ENCODE data around the gene ZMIZ1.

ZMIZ1 gene

GRCh38 chr10:79123547-79123963 is 54.8 kb downstream of the ZMIZ1 start:
- no peak for DNase-seq (ENCODE audit: low read depth)

GRCh38 chr10:79124066-79124465 is 55.3 kb downstream of the ZMIZ1 start:
- no peak for DNase-seq (ENCODE audit: low read depth)

- no peak for DNase-seq (ENCODE audit: low read depth)
Observed at GRCh38 chr10:79125092-79125491, 56.3 kb downstream of the ZMIZ1 start.

DNA sequence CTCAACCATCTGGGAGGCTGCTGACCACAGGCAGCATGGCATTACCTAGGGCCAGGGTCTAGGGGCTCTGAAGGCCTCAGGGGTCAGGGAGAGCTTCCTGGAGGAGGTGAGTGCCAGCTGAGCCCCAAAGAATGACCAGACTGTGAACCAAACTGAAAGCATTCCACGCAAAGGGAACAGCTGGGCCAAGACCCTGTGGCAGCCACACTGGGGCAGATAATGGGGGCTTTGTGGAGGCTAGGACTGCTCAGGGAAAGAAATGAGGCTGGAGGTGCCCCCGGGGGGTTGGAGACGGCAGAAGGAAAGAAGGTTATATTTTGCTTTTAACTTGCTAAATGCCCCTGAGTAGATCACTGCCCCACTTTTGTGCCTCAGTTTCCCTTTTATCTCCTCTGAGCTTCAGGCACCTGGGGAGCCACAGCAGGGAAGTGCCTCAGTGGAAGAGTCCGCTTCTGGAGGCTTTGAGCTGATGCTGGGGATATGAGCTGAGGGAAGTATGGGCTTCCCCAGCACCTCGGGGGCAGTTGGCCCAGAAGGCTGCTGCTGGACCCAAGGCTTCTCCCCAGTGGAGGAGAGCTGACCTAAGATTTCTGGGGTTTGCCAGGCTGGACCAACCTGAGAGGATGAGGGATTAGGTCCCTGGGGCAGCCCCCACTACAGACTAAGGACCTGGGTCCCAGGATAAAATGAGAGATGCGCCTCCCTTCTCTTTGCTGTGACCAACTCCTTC is 57.8 kb downstream of the ZMIZ1 start:
- no peak for DNase-seq (ENCODE audit: low read depth)

GRCh38 chr10:79127151-79127961 is 58.6 kb downstream of the ZMIZ1 start:
- no peak for DNase-seq (ENCODE audit: low read depth)

DNA sequence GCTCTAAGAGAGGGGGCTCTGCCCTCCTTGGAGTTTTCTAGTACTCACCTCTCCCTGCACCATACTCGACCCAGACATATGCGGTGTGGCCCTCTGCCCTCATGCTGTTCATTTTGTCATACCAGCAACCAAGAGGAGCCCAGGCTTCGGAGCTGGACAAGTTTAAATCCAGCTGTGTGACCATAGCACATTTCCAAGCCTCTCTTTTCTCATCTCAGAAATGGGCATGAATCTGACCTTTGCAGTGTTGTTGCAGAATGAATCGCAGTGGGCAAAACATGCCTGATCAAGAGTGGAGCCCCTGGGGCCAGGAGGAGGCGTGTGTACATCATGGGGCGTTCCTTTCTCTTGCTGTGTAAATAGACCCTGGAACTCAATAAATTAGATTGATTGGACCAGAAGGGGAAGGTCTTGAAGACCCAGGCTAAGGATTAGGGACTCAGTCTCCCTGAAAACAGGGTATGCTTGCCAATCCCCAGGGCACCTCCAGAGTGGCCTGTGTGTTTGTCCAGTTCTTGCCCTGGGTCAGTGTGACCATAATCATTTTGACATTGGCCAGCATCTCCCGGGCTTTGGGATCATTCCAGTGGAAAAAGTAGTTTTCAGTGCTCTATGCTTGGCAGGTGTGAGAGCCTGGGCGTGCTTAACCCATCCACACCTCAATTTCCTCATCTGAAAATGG is 59.6 kb downstream of the ZMIZ1 start:
- no peak for DNase-seq (ENCODE audit: low read depth)

DNA sequence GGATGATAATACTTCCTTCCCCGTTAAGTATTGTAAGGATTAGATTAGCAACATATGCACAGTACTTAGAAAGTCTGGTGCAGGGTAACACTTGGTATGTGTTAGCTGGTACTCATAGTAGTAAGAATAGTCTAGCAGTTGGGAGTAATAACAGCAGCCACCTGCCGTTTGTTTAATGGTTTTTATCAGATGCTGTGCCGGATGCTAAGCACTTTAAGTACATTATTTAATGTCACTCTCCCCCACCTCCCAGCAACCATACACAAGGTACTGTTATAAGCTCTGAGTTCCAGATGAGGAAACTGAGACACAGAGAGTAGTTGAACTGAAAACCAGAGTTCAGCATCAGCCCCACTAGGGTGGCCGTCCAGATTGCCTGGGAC is 60.1 kb downstream of the ZMIZ1 start:
- DNase-seq (ENCODE audit: low read depth), result no peak

GRCh38 chr10:79129361-79129997 is 60.7 kb downstream of the ZMIZ1 start:
- DNase-seq (ENCODE audit: low read depth), result no peak

DNA sequence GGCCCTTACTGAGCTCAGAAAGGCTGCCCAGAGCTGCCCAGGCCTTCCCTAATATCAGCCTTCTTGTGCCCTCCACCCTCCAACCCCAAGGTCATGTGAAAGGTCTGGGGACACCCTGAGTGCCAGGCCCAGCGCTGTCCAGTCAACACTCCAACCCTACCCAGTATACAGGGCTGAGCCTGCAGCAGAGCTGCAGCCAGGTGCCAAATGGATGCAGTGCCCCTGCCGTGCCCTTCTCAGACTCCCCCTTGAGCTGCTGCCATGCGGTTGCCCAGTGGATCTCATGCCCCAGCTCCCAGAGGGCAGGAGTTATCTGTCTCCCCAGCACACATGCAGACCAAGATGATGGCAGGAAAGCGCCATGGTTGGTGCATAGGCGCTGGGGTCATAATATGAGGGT is 61.5 kb downstream of the ZMIZ1 start:
- DNase-seq (ENCODE audit: low read depth), result no peak

- no peak for DNase-seq (ENCODE audit: low read depth)
Observed at GRCh38 chr10:79130846-79131245, 62.1 kb downstream of the ZMIZ1 start.

DNA sequence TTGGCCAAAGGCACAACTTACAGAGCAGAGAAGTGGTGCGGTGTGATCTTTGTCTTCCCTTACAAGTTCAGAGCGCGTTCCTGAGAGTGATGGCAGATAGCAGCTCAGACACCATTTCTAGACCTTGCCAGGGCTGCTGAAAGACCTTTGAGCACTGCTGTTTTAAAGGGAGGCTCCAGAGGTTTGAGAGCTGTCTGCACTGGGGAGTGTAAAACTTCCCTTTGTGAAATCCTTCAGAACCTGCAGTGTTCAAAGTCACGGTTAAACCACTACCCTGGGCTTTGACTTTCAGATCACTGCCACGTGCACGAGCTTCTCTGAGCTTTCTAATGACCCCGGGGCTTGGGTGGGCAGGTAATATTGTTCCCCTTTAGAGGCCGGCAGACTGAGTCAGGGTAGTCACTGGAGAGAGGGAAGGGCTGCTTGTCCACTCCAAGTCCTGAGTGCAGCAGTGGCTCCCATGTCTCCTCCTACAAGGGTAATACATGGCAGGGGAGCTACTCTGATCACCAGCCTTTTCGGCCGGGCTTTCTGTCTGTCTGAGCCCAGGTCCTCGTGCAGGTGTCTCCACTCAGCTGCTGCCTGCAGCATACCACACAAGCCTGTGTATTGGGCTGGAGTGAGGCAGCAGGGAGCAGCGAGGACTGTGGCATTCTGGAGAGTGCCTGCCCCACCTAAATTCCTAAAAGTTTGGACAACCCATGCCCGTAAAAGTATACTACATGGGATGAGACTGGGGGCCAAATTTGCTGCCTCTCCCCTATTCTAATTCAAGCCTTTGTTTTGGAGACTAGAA is 63.3 kb downstream of the ZMIZ1 start:
- DNase-seq (ENCODE audit: low read depth), result no peak

GRCh38 chr10:79132681-79133381 is 64.1 kb downstream of the ZMIZ1 start:
- DNase-seq (ENCODE audit: low read depth), result no peak

GRCh38 chr10:79133416-79133815 is 64.7 kb downstream of the ZMIZ1 start:
- no peak for DNase-seq (ENCODE audit: low read depth)

- DNase-seq (ENCODE audit: low read depth), result no peak
Observed at GRCh38 chr10:79135790-79136189, 67.0 kb downstream of the ZMIZ1 start.

DNA sequence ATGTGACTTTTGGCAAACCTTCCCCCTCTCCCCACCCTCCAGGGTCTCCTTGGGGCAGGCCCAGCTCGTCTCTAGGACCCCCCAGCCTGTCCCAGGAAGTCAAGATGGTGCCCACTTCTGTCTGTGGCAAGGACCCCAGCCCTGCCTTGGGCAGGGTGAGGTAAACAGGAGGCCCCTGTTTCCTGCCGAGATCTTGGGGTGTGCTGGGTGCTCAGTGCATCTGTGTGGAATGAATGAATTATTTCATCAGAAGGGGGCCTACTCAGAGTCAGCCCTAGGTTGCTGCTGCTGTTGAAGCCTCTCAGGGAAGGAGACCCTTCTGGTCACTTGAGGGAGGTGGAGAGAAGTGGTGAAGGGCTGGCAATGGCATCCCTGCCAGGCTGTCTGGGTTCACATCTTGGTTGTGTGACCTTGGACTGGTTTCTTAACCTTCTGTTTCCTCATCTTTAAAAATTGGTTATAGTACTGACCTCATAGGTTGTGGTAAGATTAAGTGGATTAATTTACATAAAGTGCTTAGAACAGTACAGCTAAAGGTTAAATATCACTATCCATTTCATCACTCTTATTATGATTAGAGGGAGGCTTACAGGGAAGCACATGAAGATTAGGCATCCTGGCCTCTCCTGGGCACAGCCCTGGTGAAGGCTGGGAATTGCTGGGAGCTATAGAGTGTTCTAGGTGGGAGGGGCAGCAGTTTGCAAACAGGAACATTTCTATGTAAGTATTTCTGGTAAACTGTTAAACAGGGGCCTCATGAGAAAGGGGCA is 67.7 kb downstream of the ZMIZ1 start:
- DNase-seq (ENCODE audit: low read depth), result no peak

DNA sequence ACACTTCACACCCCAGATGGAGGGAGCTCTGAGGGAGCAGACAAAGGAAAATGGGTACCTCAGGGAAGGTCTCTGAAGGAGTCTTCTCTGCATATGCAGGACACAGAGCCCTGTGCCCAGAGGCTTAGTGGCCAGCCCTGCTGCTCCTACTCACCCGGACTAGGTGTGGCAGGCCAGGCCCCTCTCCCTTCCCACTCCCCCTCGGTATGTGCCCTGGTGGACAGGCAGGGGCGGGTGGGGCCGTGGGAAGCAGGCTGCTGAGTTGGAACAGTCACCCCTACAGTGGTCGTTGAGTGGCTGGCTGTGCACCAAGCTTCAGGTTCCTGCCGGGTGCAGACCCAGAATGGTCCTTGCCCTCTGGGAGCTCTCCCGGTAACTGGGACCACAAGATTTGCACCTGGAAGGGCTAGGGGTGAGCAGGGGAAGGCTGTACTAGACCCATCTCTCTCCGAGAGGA is 68.6 kb downstream of the ZMIZ1 start:
- DNase-seq (ENCODE audit: low read depth), result no peak

DNA sequence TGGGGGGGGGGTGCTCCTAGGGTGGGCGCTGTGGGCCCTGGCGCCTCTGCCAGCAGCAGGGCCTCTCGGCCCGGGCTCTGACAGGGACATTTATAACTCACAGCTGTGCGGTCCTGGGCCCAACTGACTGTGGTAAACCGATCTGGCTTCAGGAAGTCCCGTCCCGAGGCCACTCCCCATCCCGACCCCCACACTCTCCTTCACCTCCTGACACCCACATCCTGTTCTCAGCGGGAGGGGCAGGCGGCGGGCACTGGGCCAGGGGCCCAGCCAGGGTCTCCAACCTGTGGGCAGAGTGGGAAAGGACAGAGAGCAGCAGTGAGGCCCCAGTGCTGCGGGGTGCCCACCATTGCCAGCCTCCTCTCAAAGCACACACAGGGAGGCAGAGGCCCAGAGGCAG is 69.1 kb downstream of the ZMIZ1 start:
- no peak for DNase-seq (ENCODE audit: low read depth)

- DNase-seq (ENCODE audit: low read depth), result no peak
Observed at GRCh38 chr10:79138449-79139123, 69.8 kb downstream of the ZMIZ1 start.

GRCh38 chr10:79139124-79139835 is 70.5 kb downstream of the ZMIZ1 start:
- DNase-seq (ENCODE audit: low read depth), result no peak
